Thymus (tissue), 14 donors: ENCODE results near the gene NIFK. TPM values are rescaled to one million over a fixed set of nuclear protein-coding genes. Genes with fewer than 3 reads are reported as not detected.

Experiments
- DNase-seq, 9 donors: peaks; one replicate each; pipeline ENCODE4 v3.0.0-alpha.2; 2013; ENCODE audit warnings: low spot score in 9 of 9, low read depth in 6 of 9, missing footprints in 1 of 9
- H3K27ac ChIP-seq, 2 donors: one replicate each; pipeline ENCODE4 v1.5.1; 2013; ENCODE audit warnings: control low read depth in 1 of 2, low read depth in 1 of 2, low read length in 1 of 2, mild to moderate bottlenecking in 1 of 2, moderate library complexity in 1 of 2
- H3K27me3 ChIP-seq, 2 donors: one replicate each; pipeline ENCODE4 v1.5.1; 2013; ENCODE audit warnings: low read length in 1 of 2; ENCODE audit not compliant: control insufficient read depth in 2 of 2, insufficient read depth in 1 of 2
- H3K36me3 ChIP-seq, 2 donors: one replicate each; pipeline ENCODE4 v1.5.1; 2013; ENCODE audit warnings: low read length in 1 of 2, mild to moderate bottlenecking in 1 of 2, moderate library complexity in 1 of 2; ENCODE audit not compliant: control insufficient read depth in 2 of 2, insufficient read depth in 2 of 2
- H3K4me1 ChIP-seq, 2 donors: one replicate each; pipeline ENCODE4 v1.5.1; 2013; ENCODE audit warnings: low read length in 2 of 2; ENCODE audit not compliant: control insufficient read depth in 2 of 2, insufficient read depth in 2 of 2
- H3K4me3 ChIP-seq, 2 donors: one replicate each; pipeline ENCODE4 v1.5.1; 2013; ENCODE audit warnings: low read length in 2 of 2, control low read depth in 1 of 2, mild to moderate bottlenecking in 1 of 2
- H3K9me3 ChIP-seq, 2 donors: one replicate each; pipeline ENCODE4 v1.5.1; 2013; ENCODE audit warnings: low read length in 1 of 2, mild to moderate bottlenecking in 1 of 2; ENCODE audit not compliant: control insufficient read depth in 2 of 2, insufficient read depth in 1 of 2
- WGBS: extraction: QIAGEN DNeasy Blood & Tissue Kit; methylation state at CpG from one replicate; pipeline ENCODE4 v1.1.7; 2013; 5-methylcytosine and 5-hydroxymethylcytosine counted together
- long read RNA-seq, 10 donors: transcript quantifications; one replicate each; lab custom pipeline, GENCODE V29; 2026
- polyA plus RNA-seq: library from polyadenylated mRNA; stranded (reverse); fragments of 200-250 nt; gene quantifications from one replicate; pipeline ENCODE4 v1.2.3, GENCODE V29; 2013
- total RNA-seq: library from RNA; stranded (reverse); fragments of 120-200 nt; gene quantifications from one replicate; pipeline ENCODE4 v1.2.4, GENCODE V29; 2013
- donor health status: healthy.

NIFK gene
- total RNA-seq (74.4 TPM), polyA plus RNA-seq (75.4 TPM)
- long read RNA-seq, donor 1, partial matches to known transcripts: 0 of 4 reads
- long read RNA-seq, donor 1, other reads (novel, unspliced or antisense): 0 of 4 reads
- long read RNA-seq, donor 2, transcript NIFK-205 (4 exons, 1,096 nt): minor isoform, 14 of 209 reads
- long read RNA-seq, donor 2, transcript NIFK-201 (7 exons, 1,734 nt): major isoform, 41 of 209 reads
- long read RNA-seq, donor 2, partial matches to known transcripts: 149 of 209 reads
- long read RNA-seq, donor 2, other reads (novel, unspliced or antisense): 0 of 209 reads
- long read RNA-seq, donor 3, transcript NIFK-205 (4 exons, 1,096 nt): minor isoform, 16 of 92 reads
- long read RNA-seq, donor 3, transcript NIFK-201 (7 exons, 1,734 nt): major isoform, 58 of 92 reads
- long read RNA-seq, donor 3, partial matches to known transcripts: 11 of 92 reads
- long read RNA-seq, donor 3, other reads (novel, unspliced or antisense): 0 of 92 reads
- long read RNA-seq, donor 4, transcript NIFK-205 (4 exons, 1,096 nt): minor isoform, 9 of 28 reads
- long read RNA-seq, donor 4, transcript NIFK-201 (7 exons, 1,734 nt): major isoform, 18 of 28 reads
- long read RNA-seq, donor 4, partial matches to known transcripts: 0 of 28 reads
- long read RNA-seq, donor 4, other reads (novel, unspliced or antisense): 0 of 28 reads
- long read RNA-seq, donor 5, transcript NIFK-205 (4 exons, 1,096 nt): minor isoform, 20 of 99 reads
- long read RNA-seq, donor 5, transcript NIFK-201 (7 exons, 1,734 nt): major isoform, 48 of 99 reads
- long read RNA-seq, donor 5, partial matches to known transcripts: 24 of 99 reads
- long read RNA-seq, donor 5, other reads (novel, unspliced or antisense): 0 of 99 reads
- long read RNA-seq, donor 6, transcript NIFK-201 (7 exons, 1,734 nt): major isoform, 33 of 40 reads
- long read RNA-seq, donor 6, partial matches to known transcripts: 0 of 40 reads
- long read RNA-seq, donor 6, other reads (novel, unspliced or antisense): 0 of 40 reads
- long read RNA-seq, donor 7, transcript NIFK-201 (7 exons, 1,734 nt): major isoform, 30 of 34 reads
- long read RNA-seq, donor 7, partial matches to known transcripts: 0 of 34 reads
- long read RNA-seq, donor 7, other reads (novel, unspliced or antisense): 0 of 34 reads
- long read RNA-seq, donor 8, transcript NIFK-201 (7 exons, 1,734 nt): major isoform, 8 of 11 reads
- long read RNA-seq, donor 8, partial matches to known transcripts: 0 of 11 reads
- long read RNA-seq, donor 8, other reads (novel, unspliced or antisense): 0 of 11 reads
- long read RNA-seq, donor 9, transcript NIFK-201 (7 exons, 1,734 nt): major isoform, 23 of 32 reads
- long read RNA-seq, donor 9, transcript NIFK-205 (4 exons, 1,096 nt): minor isoform, 9 of 32 reads
- long read RNA-seq, donor 9, partial matches to known transcripts: 0 of 32 reads
- long read RNA-seq, donor 9, other reads (novel, unspliced or antisense): 0 of 32 reads
- long read RNA-seq, donor 10, transcript NIFK-201 (7 exons, 1,734 nt): major isoform, 9 of 14 reads
- long read RNA-seq, donor 10, partial matches to known transcripts: 0 of 14 reads
- long read RNA-seq, donor 10, other reads (novel, unspliced or antisense): 0 of 14 reads

GRCh38 chr2:121736462-121737336 lies at the start of gene NIFK:
TSS of gene NIFK (minus strand) at chr2:121736875. CDS start at chr2:121736850, 25 bp downstream.
- H3K4me1 ChIP-seq: peaks cover 6 to 21% of the 10 kb centered on the region in 2 donors
- DNase-seq: peak; percentile 80 to 98 (median 96)
- H3K4me3 ChIP-seq: peak within 1 kb of the TSS; percentile 74 to 85
- H3K27me3 ChIP-seq: no peaks in the 10 kb centered on the region
- H3K9me3 ChIP-seq: no peaks in the 10 kb centered on the region
- H3K27ac ChIP-seq: peak within 1 kb of the TSS; percentile 77 to 84
- peaks cover 1 to 23% of the 10 kb centered on the region in 2 donors for H3K36me3 ChIP-seq
- under 1% methylated on average over 92 of the region's 93 CpGs for WGBS

GRCh38 chr2:121783180-121783579 lies 46.5 kb upstream of the NIFK start:
- no peak for DNase-seq
- H3K27me3 ChIP-seq: no peaks in the 10 kb centered on the region
- 83% methylated on average over 2 of the region's 2 CpGs for WGBS
- no peaks in the 10 kb centered on the region for H3K4me1 ChIP-seq
- H3K9me3 ChIP-seq: no peaks in the 10 kb centered on the region
- H3K27ac ChIP-seq: no peak overlapping the region
- H3K36me3 ChIP-seq: no peaks in the 10 kb centered on the region
- no peak overlapping the region for H3K4me3 ChIP-seq

- no peaks in the 10 kb centered on the region for H3K9me3 ChIP-seq
- 93% methylated on average over 7 of the region's 7 CpGs for WGBS
- H3K27me3 ChIP-seq: no peaks in the 10 kb centered on the region
- H3K4me3 ChIP-seq: no peak overlapping the region
- no peak for DNase-seq
- H3K27ac ChIP-seq: no peak overlapping the region
- H3K4me1 ChIP-seq: no peaks in the 10 kb centered on the region
- no peaks in the 10 kb centered on the region for H3K36me3 ChIP-seq
Measured at GRCh38 chr2:121778741-121779487, 42.2 kb upstream of the NIFK start.

- H3K36me3 ChIP-seq: no peaks in the 10 kb centered on the region
- no peaks in the 10 kb centered on the region for H3K4me1 ChIP-seq
- DNase-seq: no peak
- no peak overlapping the region for H3K4me3 ChIP-seq
- 94% methylated on average over 1 of the region's 1 CpG for WGBS
- no peak overlapping the region for H3K27ac ChIP-seq
- H3K27me3 ChIP-seq: no peaks in the 10 kb centered on the region
- H3K9me3 ChIP-seq: no peaks in the 10 kb centered on the region
Measured at GRCh38 chr2:121777699-121778058, 41.0 kb upstream of the NIFK start.

GRCh38 chr2:121776885-121777698 lies 40.4 kb upstream of the NIFK start:
- 92% methylated on average over 12 of the region's 12 CpGs for WGBS
- no peak overlapping the region for H3K27ac ChIP-seq
- DNase-seq: no peak
- H3K36me3 ChIP-seq: no peaks in the 10 kb centered on the region
- no peaks in the 10 kb centered on the region for H3K27me3 ChIP-seq
- H3K4me1 ChIP-seq: no peaks in the 10 kb centered on the region
- H3K9me3 ChIP-seq: no peaks in the 10 kb centered on the region
- H3K4me3 ChIP-seq: no peak overlapping the region

- 93% methylated on average over 3 of the region's 3 CpGs for WGBS
- no peaks in the 10 kb centered on the region for H3K27me3 ChIP-seq
- H3K27ac ChIP-seq: no peak overlapping the region
- no peak overlapping the region for H3K4me3 ChIP-seq
- peaks cover 0 to 4% of the 10 kb centered on the region in 2 donors for H3K4me1 ChIP-seq
- DNase-seq: no peak
- no peaks in the 10 kb centered on the region for H3K36me3 ChIP-seq
- H3K9me3 ChIP-seq: no peaks in the 10 kb centered on the region
Measured at GRCh38 chr2:121776361-121776760, 39.7 kb upstream of the NIFK start.

GRCh38 chr2:121774235-121774634 lies 37.6 kb upstream of the NIFK start:
- Histone ChIP-seq H3K36me3 (no peaks in the 10 kb centered on the region), H3K4me3 (no peak overlapping the region), H3K27ac (no peak overlapping the region), H3K9me3 (no peaks in the 10 kb centered on the region), H3K4me1 (peaks cover 0 to 4% of the 10 kb centered on the region in 2 donors), H3K27me3 (no peaks in the 10 kb centered on the region)
- no peak for DNase-seq
- 98% methylated on average over 13 of the region's 13 CpGs for WGBS
